ENCODE results near the gene RANGAP1.
A peak's percentile ranks its signal among the peaks of the same experiment; 100 is the strongest.

The RANGAP1 gene

DNA sequence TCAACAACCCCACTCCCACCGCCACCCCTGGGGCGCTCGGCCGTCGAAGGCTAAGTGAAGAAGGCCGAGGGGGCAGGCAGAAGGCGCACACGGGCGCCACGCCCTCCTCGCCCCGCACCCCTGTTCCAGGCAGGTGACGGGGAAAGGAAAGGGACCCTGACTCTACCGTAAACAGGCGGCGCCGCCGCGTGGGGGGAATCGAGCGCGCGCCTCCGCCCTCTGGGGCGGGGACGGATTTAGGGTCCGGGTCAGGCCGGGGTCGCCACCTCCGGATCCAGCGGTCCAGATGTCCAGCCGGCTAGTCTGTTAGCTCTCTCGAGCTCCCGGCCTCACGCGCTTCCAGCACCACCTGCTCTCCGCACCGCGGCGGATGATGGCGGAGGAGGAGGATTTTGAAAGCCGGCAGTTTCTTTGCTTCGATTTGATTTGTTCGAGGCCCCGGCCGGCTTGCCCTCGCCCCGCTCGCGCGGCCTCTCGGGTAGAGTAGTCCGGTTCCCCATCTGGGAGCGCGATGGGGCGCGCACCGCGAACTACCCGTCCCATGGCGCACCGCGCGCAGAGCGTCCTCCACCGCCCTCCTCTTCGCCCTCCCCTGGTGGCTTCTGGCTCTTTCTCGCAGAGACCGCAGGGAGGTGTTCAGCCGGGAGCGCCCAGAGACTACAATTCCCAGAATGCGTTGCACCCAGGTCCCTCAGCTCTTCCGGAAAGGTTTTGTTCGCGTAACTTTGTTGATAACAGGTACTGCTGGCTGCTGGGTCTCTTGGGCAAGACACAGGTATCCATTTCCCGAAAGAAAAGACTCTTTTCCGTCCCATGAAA is at the start of gene RANGAP1:
RANGAP1 (minus strand) TSS at position 368 of the 819 bp plus-strand sequence. CDS start 5,143 bp downstream, outside the sequence.
- DNase-seq (ENCODE audit: low read depth), result peak; percentile 96

DNA sequence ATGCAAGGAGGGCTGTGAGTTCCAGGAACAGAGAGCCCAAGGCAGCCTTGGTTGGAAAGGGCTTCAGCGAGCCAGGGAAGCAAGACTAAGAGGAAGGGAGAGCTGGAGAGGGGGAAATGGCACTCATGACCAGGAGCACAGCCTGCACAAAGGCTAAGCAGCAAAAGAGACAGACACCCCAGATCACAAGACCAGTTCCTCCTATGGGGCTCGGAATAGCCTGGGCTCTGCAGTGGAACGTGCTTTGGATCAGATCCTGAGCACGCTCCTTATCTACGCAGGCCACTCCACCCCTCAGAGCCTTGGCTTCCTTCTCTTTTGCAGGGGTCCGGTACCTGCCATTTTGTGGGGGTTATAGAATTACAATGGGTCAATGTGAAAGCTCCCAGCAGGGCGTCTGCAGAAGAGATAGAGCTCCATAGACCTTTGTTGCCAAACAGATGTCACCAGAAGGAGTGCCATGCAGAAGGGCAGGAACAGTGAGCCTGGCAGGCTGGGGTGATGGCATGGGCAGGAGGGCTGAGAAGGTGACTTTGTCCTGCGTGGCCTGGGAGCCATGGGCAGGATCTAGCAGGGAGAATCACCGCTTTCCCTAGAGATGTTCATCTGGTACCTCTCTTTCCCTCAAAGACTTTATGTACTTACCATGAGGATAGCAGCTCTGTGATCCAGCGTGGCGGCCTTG is 49.1 kb upstream of the RANGAP1 start:
- no peak for DNase-seq (ENCODE audit: low read depth)

DNA sequence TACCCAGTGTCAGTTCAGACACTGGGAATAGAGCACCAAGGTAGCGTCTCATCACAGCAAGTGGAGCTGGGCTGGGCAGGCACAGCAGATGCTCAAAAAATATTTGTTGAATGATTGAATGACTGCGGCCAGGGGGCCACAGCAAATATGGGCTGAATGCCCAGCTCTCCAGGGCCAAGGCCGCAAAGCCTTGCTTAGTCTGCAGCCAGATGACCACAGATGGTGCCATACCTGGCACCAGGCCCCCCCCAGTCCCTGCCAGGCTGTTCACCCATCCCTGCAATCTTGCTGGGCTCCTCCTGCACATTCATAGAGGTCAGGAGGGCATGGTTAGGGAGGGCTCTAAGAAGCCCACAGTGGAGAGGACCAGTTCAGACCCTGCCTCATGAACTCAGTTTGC is 48.2 kb upstream of the RANGAP1 start:
- DNase-seq (ENCODE audit: low read depth), result no peak

GRCh38 chr22:41333806-41334205 is 47.8 kb upstream of the RANGAP1 start:
- no peak for DNase-seq (ENCODE audit: low read depth)

- no peak for DNase-seq (ENCODE audit: low read depth)
Observed at GRCh38 chr22:41332217-41332939, 46.4 kb upstream of the RANGAP1 start.

DNA sequence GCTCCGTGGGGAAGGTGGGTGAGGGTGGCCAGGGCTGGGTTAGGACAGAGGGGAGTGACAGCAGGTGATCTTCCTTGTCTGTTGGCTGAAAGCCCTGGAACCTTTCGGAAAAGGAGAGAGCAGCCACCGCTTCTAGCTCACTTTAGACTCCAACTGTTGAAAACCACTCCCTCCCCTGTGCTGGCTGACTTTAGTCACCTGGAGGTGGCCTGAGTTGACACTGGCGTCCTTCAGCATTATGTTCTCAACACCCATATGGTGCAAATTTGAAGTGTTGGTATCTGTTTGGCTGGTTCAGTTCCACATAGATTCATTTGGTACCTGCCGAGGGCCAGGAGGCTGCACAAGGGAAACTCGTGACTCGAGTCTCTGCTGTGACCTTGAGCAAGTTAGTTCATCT is 44.2 kb upstream of the RANGAP1 start:
- no peak for DNase-seq (ENCODE audit: low read depth)

GRCh38 chr22:41327124-41327523 is 41.1 kb upstream of the RANGAP1 start:
- DNase-seq (ENCODE audit: low read depth), result no peak

- DNase-seq (ENCODE audit: low read depth), result no peak
Observed at GRCh38 chr22:41324821-41325528, 39.0 kb upstream of the RANGAP1 start.

- DNase-seq (ENCODE audit: low read depth), result no peak
Observed at GRCh38 chr22:41320416-41321240, 34.6 kb upstream of the RANGAP1 start.

- no peak for DNase-seq (ENCODE audit: low read depth)
Observed at GRCh38 chr22:41315586-41315985, 29.6 kb upstream of the RANGAP1 start.

DNA sequence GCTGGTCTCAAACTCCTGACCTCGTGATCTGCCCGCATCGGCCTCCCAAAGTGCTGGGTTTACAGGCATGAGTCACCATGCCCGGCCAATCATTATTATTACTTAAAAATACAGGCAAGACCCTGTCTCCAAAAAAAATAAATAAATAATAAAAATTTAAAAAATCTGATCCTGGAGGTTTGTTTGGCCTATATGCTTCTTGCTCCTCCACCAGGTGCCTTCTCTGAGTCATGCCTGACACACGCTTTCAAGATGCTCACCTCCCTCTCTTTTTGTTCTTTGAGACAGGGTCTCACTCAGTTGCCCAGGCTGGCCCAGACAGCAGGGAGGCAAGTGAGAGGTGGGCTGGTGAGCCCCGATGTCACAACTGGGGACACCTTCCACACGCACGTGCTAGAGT is 28.8 kb upstream of the RANGAP1 start:
- DNase-seq (ENCODE audit: low read depth), result no peak

DNA sequence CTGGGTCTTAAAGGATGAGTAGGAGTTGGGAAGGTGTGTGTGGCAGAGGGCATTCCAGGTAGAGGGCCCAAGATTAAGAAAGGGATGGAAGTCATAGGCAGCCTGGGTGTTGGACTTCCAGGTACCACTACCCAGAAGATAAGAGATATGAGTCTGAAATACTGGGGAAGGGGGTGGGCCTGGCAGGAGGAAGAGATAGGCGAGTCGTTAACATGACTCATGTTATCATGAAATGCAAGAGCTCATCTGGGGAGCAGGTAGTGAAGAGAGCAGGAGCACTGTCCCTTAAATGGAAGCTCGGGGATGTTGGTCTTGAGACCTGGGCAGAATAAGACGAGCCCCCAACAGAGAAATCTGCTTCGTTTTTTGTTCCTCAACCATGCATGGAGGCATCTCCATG is 25.5 kb upstream of the RANGAP1 start:
- no peak for DNase-seq (ENCODE audit: low read depth)

DNA sequence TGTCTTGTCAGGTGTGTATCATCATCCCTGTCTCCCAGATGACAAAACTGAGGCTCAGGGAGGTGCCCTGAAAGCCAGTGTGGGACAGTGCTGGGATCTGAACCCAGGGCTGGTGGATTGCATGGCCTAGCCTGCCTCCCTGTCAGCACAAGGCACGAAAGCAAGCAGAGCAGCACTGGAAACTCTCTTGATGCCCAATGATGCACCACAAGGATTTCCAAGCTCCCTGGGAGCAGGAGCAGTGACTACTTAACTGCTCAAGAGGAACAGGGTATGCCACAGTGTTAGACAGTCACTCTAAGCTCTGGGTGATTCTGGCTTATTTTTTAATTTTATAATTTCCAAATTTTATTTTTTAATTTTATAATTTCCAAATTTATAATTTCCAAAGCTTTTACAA is 24.3 kb upstream of the RANGAP1 start:
- DNase-seq (ENCODE audit: low read depth), result no peak

GRCh38 chr22:41308544-41308947 is 22.6 kb upstream of the RANGAP1 start:
- no peak for DNase-seq (ENCODE audit: low read depth)

DNA sequence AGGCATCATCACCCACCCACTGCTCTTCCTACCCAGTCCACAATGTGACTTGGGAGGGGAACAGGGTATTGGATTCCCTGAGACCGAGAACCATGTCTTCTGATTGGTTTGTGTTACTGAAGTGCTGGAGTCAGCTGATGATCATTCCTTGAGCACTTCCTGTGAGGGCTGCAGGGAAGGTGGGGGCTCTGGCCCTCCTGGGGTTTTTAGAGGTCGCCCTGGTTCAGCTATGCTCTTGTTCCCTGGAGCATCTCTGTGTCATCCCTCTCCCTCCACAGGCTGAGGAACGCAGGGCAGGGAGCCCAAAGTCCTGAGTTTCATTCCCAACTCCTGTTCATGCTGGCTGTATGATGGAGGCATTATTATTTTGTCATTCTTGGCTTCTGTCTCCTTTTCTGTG is 22.1 kb upstream of the RANGAP1 start:
- DNase-seq (ENCODE audit: low read depth), result no peak

DNA sequence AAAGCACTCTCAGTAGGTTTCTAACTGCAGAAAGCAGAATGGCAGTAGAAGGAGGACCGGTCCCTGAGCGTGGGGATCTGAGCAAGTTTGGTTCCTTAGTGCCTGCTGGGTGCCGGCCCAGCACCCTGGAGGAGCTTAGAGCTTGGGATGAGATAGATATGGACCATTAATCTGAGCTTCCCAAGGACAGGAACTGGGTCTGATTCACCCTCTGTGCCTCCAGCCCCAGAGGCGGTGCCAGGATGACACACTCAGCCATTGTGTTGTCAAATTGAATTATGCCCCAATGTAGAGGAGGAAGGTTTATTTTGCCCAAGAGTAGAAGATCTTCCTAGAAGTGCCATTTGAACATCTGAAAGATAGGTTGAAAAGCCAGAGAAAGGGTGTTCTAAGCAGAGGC is 19.7 kb upstream of the RANGAP1 start:
- no peak for DNase-seq (ENCODE audit: low read depth)

GRCh38 chr22:41302811-41303210 is 16.8 kb upstream of the RANGAP1 start:
- no peak for DNase-seq (ENCODE audit: low read depth)

DNA sequence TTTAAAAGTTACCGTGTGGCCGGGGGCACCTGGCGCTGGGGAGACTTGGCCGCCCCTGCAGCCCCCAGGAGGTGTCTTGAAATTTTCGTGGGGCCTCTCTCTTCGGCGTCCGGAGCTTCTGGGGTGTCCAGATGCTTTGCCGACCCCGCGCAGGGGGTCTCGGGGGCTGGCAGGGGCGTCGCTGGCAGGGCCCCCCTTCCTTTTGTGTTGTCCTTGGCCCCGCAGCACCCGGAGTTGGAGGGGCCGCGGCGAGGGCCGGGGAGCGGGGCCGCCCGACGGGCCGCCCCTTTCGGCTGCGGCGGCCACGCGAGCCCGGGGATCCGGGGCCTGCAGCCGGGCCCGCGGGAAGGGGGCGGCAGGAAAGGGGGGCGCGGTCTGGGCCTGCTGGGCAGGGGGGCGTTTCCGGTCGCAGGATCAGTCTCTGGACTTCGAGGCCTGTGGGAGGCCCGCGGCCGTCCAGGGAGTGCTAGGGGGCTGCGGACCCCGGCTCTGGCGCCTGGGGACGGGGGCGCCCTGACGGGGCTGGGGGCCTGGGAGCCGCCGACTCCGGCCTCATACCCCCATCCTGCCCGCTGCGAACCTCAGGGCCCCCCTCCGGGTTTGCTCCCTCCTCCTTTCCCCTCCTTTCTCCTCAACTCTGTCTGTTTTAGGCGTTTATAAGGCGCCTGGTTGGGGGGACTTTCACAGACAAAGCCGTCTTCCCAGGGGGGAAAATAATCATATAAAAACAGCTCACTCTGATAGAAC is 16.2 kb upstream of the RANGAP1 start:
- no peak for DNase-seq (ENCODE audit: low read depth)

GRCh38 chr22:41301085-41302020 is 15.4 kb upstream of the RANGAP1 start, which contains the start of gene ZC3H7B:
Gene ZC3H7B, plus strand, starts transcription at chr22:41301525. Its CDS starts 19,136 bp downstream, at chr22:41320661.
- peak; percentile 72 for DNase-seq (ENCODE audit: low read depth)
